Naive thymus-derived CD8-positive, alpha-beta T cell (primary cell): ENCODE results near the gene DOK5. TPM values are rescaled to one million over a fixed set of nuclear protein-coding genes. Genes with fewer than 3 reads are reported as not detected.
"Not testable (repeated sequence)": the region's sequence is repeated elsewhere in the genome, so short reads cannot be mapped to it uniquely, and the experiment has no call there.

ENCODE experiments used
- ATAC-seq, 2 donors: fragments of 150-1000 bp; cut with Tn5 transposase in 1 of 2; sonication (Bioruptor Pico), chemical (Tn5 transposase) in 1 of 2; 1 replicate in 1 of 2; 2 replicates in 1 of 2; pipeline ENCODE4 v1.10.0; 2021; ENCODE audit warnings: mild to moderate bottlenecking in 2 of 2, moderate library complexity in 2 of 2
- POLR2A ChIA-PET: fragments of 350-600 bp; sonication (Branson Sonifier 250); formaldehyde crosslinking; loops from one replicate; lab custom pipeline; 2021; ENCODE audit warnings: antibody characterized with exemption; lab: Charles Lee
- DNase-seq, 10 donors: peaks; one replicate each; pipeline versions ENCODE4 v3.0.0 to v3.0.0-alpha.2; 2020 to 2022
- H3K27ac Mint-ChIP-seq, 10 donors: one replicate each; pipeline ENCODE4 v1.8.0; 2020 to 2022; ENCODE audit warnings: mild to moderate bottlenecking in 10 of 10, mixed read lengths in 10 of 10, moderate library complexity in 4 of 10, inconsistent platforms in 1 of 10
- H3K27me3 Mint-ChIP-seq, 5 donors: one replicate each; pipeline ENCODE4 v1.8.0; 2021 to 2022; ENCODE audit warnings: mixed read lengths in 5 of 5
- H3K36me3 Mint-ChIP-seq, 3 donors: one replicate each; pipeline ENCODE4 v1.8.0; 2020 to 2022; ENCODE audit warnings: mixed read lengths in 3 of 3, mild to moderate bottlenecking in 2 of 3, inconsistent platforms in 1 of 3
- H3K4me1 Mint-ChIP-seq, 4 donors: one replicate each; pipeline ENCODE4 v1.8.0; 2021 to 2022; ENCODE audit warnings: mixed read lengths in 4 of 4
- H3K4me3 Mint-ChIP-seq, 10 donors: one replicate each; pipeline ENCODE4 v1.8.0; 2020 to 2022; ENCODE audit warnings: mild to moderate bottlenecking in 10 of 10, mixed read lengths in 10 of 10, moderate library complexity in 6 of 10, inconsistent platforms in 1 of 10
- H3K9me3 Mint-ChIP-seq, 9 donors: one replicate each; pipeline ENCODE4 v1.8.0; 2020 to 2022; ENCODE audit warnings: mixed read lengths in 9 of 9, mild to moderate bottlenecking in 3 of 9, inconsistent platforms in 1 of 9, moderate library complexity in 1 of 9
- polyA plus RNA-seq, 3 donors: library from polyadenylated mRNA; unstranded; fragments of 300-500 nt; fragmentation: Illumina TruSeq; gene quantifications; one replicate each; pipeline ENCODE4 v1.2.3, GENCODE V29; 2021
- total RNA-seq, 8 experiments: library from RNA in 2 of 8; stranded (reverse) in 2 of 8; gene quantifications; one replicate each; pipeline ENCODE4 v1.2.3 and lab custom pipeline; 2021 to 2026

DOK5 gene
- total and polyA plus RNA-seq, 5 experiments from 2014 or later, result not detected

DNA sequence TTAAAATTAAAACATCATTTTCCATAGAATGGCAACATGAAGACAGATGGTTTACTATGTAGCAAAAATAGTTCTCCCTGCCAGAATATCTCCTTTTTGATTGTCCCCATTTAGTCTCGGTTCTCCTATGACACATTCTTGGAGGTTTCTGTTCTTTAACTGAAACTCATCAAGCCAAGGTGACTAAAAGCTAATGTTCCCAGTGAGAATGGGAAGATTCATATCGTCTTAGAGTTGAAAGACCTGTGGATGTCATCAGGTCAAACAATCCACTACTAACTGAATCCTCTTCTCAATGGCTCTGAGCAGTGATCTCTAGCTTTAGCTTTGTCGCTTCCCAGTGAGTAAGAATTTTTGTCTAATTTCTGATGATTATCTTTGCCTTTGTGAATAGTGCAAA, 1.3 kb upstream of the DOK5 start:
- Mint-ChIP-seq H3K27me3 (peaks cover 32 to 48% (median 45%) of the 10 kb centered on the region in 5 donors), H3K9me3 (peaks cover 0 to 3% (median 0%) of the 10 kb centered on the region in 9 donors), H3K4me1 (peaks cover 0 to 9% (median 4%) of the 10 kb centered on the region in 4 donors), H3K4me3 (no peak overlapping the region), H3K27ac (no peak overlapping the region), H3K36me3 (peaks cover 0 to 5% (median 0%) of the 10 kb centered on the region in 3 donors)
- no peak for DNase-seq
- no peak for ATAC-seq
- POLR2A ChIA-PET, result no interaction called here

DNA sequence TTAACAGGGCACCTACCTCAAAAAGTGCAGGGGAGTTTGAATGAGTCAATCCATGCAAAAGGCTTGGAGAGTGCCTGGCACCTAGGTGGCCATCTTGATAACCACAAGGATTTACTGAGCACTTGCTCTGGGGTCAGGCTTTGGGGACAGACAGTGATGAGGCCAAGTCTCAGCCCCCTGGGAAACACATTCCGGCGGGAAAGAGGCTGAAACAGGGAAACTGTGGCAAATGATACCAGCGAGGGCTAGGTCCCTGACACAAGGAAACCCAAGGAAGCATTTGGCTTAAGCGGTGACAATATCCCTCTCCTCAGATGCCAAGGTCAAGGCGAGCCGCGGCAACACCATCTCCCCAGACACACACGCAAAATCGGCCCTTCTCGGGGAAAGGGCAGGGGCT, 527 bp upstream of the DOK5 start:
- peaks cover 0 to 5% (median 0%) of the 10 kb centered on the region in 3 donors for H3K36me3 Mint-ChIP-seq
- DNase-seq (no peak), ATAC-seq (no peak)
- POLR2A ChIA-PET, result no interaction called here
- no peak overlapping the region for H3K27ac Mint-ChIP-seq
- H3K27me3 Mint-ChIP-seq, result peaks cover 36 to 55% (median 52%) of the 10 kb centered on the region in 5 donors
- peak overlapping the region in 1 of 10 donors; percentile 25 for H3K4me3 Mint-ChIP-seq
- H3K9me3 Mint-ChIP-seq, result peaks cover 0 to 3% (median 0%) of the 10 kb centered on the region in 9 donors
- peaks cover 0 to 9% (median 4%) of the 10 kb centered on the region in 4 donors for H3K4me1 Mint-ChIP-seq

DNA sequence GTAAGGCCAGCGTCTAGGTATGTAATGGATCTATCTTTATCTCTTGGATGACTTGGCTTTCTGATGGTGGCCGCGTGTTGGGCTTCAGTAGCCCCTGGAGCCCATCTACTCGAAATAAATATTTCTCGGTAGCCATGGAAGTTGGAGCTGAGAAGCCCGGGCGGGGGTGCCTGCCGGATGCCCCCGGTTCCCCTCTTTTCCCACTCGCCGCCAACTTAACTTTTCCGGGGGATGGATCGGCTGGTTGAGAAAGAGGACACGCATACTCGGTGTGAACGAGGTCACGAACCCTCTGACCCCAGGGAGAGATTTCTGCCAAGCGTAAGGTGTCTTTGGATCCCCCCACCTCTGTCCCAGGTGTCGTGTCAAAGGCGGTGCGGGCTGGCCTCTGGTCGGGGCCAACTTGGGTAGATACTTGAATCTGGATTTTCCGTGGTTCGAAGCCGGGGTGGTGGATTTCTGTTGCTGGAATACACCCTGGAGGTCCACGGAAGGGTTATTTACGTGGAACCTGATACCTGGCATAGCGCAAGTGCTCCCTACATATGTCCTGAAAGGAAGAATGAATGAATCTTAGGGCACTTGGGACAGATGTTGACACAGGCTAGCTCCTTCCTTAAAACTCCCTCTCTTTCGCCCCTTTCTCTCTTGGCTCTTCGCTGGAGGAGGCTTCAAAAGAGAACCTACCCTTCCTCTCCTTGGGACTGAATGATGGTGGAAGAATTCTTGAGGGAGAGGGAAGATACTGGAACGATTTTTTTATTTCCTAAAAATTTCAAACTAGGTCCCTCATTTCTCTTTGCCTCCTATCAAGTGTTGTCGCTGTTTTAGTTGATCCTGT, 996 bp downstream of the DOK5 start:
- H3K4me1 Mint-ChIP-seq, result peaks cover 0 to 9% (median 4%) of the 10 kb centered on the region in 4 donors
- peaks cover 0 to 5% (median 0%) of the 10 kb centered on the region in 3 donors for H3K36me3 Mint-ChIP-seq
- POLR2A ChIA-PET, result no interaction called here
- H3K27ac Mint-ChIP-seq, result no peak overlapping the region
- H3K27me3 Mint-ChIP-seq, result peaks cover 42 to 69% (median 58%) of the 10 kb centered on the region in 5 donors
- no peak for ATAC-seq
- peaks cover 0 to 7% (median 0%) of the 10 kb centered on the region in 9 donors for H3K9me3 Mint-ChIP-seq
- no peak for DNase-seq
- H3K4me3 Mint-ChIP-seq, result peak overlapping the region in 1 of 10 donors; percentile 3

DNA sequence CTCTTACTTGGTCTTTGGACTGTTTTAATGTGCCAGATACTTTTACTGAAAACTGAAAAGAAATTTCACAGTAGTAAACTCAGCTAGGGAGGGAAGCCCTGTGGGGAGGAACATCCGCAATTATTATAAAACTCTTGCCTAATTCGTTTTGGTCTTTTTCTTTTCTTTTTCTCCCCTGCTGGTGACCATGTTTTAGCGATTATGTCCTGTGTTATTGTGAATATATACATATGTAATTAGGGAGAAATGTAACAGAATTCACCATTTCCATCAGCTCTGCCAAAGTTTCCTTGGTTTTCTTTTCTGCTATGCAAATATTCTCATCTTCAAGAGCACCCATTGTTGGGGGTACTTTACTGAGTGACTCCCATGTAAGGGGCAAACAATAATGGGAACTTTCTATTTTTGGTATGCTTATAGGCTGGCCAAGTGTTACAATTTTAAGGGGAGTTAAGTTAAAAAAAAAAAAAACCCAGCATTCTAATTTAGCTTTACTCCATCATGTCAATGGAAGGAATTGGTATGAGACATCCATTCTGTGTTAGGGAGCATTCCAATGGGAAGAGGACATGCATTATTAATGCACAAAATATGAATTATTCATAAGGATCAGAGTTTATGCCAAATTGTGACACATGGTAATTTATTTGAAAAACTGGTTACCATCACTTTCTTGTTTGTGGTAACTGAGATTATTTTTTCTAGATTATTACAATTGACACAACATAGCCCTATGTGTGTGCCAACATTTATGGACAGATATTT, 2.0 kb downstream of the DOK5 start:
- Mint-ChIP-seq H3K4me3 (no peak overlapping the region), H3K27ac (no peak overlapping the region), H3K4me1 (peaks cover 0 to 9% (median 4%) of the 10 kb centered on the region in 4 donors), H3K36me3 (peaks cover 0 to 5% (median 0%) of the 10 kb centered on the region in 3 donors), H3K27me3 (peaks cover 43 to 74% (median 59%) of the 10 kb centered on the region in 5 donors), H3K9me3 (peaks cover 0 to 7% (median 0%) of the 10 kb centered on the region in 9 donors)
- POLR2A ChIA-PET, result no interaction called here
- DNase-seq (no peak), ATAC-seq (no peak)

DNA sequence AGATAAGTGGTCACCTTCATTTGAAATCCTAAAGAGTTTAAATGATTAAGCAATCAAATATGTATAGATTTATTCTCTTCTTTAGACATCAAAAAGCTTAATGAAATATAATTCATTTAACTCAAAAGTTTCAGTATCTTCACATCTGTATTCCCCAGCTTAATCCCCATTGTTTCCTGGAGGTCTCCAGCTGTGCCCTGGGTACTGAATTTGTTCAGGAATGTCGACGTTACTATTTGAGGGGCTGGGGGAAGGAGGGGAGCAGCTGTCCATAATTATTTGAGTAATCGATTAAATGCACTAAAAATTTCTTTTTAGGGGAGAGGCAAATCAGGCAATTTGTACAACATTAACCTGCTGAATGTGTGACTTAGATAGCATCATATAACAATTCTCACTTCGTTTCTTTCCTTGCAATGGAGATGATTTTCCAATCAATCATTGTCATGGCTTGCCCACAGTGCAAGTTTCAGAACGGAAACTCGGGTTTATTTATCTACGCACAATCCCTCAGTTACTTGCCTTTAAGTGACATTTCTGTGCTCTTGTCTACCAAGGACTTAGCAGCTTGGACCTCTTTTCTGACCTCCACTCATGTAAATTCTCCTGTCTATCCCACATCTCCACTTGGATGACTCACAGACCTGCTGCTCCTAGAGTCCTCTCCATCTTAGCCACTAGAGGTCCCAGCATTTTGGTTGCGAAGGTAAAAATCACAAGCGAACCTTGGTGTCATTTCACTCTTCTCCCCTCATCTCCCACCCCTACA, 3.9 kb downstream of the DOK5 start:
- no peak for ATAC-seq
- POLR2A ChIA-PET, result no interaction called here
- H3K27ac Mint-ChIP-seq, result no peak overlapping the region
- H3K9me3 Mint-ChIP-seq, result peaks cover 0 to 7% (median 0%) of the 10 kb centered on the region in 9 donors
- peaks cover 37 to 64% (median 48%) of the 10 kb centered on the region in 5 donors for H3K27me3 Mint-ChIP-seq
- H3K36me3 Mint-ChIP-seq, result peaks cover 0 to 5% (median 0%) of the 10 kb centered on the region in 3 donors
- H3K4me3 Mint-ChIP-seq, result no peak overlapping the region
- no peak for DNase-seq
- H3K4me1 Mint-ChIP-seq, result peaks cover 0 to 9% (median 4%) of the 10 kb centered on the region in 4 donors

DNA sequence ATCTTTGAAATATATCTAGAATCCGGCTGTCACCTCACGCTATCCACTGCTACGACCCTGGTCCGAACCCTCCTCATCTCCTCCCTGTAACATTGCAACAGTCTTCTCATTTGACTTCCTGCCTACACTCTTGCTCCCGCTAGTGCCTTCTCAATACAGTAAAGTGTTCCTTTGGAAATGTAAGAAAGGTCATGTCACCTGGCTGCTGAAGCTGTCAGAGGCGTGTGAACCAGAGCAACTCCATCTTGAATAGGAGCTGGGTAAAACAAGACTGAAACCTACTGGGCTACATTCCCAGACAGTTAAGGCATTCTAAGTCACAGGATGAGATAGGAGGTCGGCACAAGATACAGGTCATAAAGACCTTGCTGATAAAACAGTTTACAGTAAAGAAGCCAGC, 4.5 kb downstream of the DOK5 start:
- H3K9me3 Mint-ChIP-seq, ATAC-seq, H3K36me3 Mint-ChIP-seq, DNase-seq, H3K27ac Mint-ChIP-seq, H3K4me1 Mint-ChIP-seq, H3K4me3 Mint-ChIP-seq, POLR2A ChIA-PET: not testable (repeated sequence)
- H3K27me3 Mint-ChIP-seq, result peaks cover 31 to 58% (median 42%) of the 10 kb centered on the region in 5 donors

DNA sequence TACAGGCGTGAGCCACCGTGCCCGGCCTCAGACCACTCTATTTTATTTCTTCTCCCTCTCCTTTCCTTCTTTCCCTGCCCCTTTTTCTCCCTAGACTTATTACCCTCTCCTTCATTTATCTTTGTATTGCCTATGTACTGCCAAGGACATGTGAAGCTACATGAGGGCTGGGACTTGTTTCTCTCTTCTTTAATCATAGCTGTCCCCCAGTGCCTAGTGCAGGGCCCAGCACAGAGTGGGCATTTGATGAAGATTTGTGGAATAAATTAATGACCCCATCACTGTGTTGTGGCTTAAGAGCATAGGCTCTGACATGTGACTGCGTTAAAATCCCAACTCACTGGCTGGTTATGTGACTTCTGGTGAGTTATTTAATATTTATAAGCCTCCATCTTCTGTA, 6.0 kb downstream of the DOK5 start:
- DNase-seq (no peak), ATAC-seq (no peak)
- Mint-ChIP-seq H3K36me3 (no peaks in the 10 kb centered on the region), H3K27me3 (peaks cover 27 to 45% (median 33%) of the 10 kb centered on the region in 5 donors), H3K9me3 (peaks cover 0 to 7% (median 0%) of the 10 kb centered on the region in 9 donors), H3K4me1 (peaks cover 0 to 2% (median under 1%) of the 10 kb centered on the region in 4 donors), H3K27ac (no peak overlapping the region), H3K4me3 (no peak overlapping the region)
- POLR2A ChIA-PET, result no interaction called here

DNA sequence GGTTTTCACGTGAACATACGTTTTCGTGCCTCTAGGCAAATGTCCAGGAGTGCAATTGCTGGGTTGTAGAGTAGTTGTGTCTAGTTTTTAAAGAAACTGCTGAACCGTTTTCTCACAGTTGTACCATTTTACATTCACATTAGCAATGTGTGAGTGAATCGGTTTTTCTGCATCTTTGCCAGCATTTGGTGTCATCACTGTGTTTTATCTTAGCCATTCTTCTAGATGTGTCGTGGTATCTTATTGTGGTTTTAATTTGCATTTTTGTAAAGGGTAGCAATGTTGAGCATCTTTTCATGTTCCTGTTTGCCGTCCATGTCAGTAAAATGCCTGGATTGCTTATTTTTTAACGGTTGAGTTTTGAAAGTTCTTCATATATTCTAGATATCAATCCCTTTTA, 10.2 kb downstream of the DOK5 start:
- no peaks in the 10 kb centered on the region for H3K4me1 Mint-ChIP-seq
- H3K4me3 Mint-ChIP-seq, result no peak overlapping the region
- POLR2A ChIA-PET, result no interaction called here
- no peak overlapping the region for H3K27ac Mint-ChIP-seq
- ATAC-seq (no peak), DNase-seq (no peak)
- H3K36me3 Mint-ChIP-seq, result no peaks in the 10 kb centered on the region
- peaks cover 5 to 16% (median 10%) of the 10 kb centered on the region in 5 donors for H3K27me3 Mint-ChIP-seq
- peaks cover 0 to 7% (median 2%) of the 10 kb centered on the region in 9 donors for H3K9me3 Mint-ChIP-seq

DNA sequence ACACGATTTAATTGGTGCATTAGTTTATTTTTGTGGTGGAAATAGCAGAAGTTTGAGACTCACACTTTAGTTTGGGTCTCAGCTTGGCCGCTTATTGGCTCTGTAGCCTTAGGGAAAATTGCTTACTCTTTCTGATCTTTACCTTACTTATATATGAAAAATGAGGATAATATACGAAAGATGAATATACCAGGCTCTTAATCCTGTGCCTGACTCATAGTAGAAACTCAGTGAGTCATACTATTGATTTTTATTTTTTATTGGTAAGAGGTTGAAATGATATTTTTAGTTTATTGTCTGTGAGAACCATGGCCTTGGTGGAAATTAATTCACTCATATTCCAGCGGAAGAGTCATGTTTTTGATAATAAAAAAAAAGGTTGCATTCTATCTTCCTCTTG, 11.2 kb downstream of the DOK5 start:
- POLR2A ChIA-PET, result no interaction called here
- Mint-ChIP-seq H3K4me1 (no peaks in the 10 kb centered on the region), H3K27ac (no peak overlapping the region), H3K4me3 (no peak overlapping the region), H3K9me3 (peaks cover 0 to 4% (median 0%) of the 10 kb centered on the region in 9 donors), H3K36me3 (no peaks in the 10 kb centered on the region), H3K27me3 (peaks cover 0 to 20% (median 10%) of the 10 kb centered on the region in 5 donors)
- ATAC-seq, result no peak
- DNase-seq, result no peak

DNA sequence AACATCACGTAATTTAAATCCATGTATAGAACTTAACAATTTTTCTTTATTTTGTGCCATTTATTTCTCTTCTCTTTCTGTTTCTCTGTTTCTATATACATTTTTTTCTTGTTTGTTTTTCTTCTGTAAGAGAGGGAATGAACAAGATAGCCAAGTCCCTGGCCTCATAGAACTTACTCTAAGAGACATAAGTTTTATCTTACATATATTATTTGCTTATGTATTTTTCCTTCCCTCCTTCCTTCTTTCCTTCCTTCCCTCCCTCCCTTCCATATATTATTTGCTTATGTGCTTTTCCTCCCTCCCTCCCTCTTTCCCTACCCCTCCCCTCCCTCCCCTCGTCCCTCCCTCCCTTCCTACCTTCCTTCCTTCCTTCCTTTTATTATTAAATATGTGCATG, 13.0 kb downstream of the DOK5 start:
- Mint-ChIP-seq H3K27me3 (peaks cover 3 to 21% (median 15%) of the 10 kb centered on the region in 5 donors), H3K9me3 (peaks cover 0 to 4% (median 0%) of the 10 kb centered on the region in 9 donors), H3K4me1 (no peaks in the 10 kb centered on the region), H3K36me3 (no peaks in the 10 kb centered on the region), H3K27ac (no peak overlapping the region), H3K4me3 (no peak overlapping the region)
- no peak for ATAC-seq
- no peak for DNase-seq
- POLR2A ChIA-PET, result no interaction called here

DNA sequence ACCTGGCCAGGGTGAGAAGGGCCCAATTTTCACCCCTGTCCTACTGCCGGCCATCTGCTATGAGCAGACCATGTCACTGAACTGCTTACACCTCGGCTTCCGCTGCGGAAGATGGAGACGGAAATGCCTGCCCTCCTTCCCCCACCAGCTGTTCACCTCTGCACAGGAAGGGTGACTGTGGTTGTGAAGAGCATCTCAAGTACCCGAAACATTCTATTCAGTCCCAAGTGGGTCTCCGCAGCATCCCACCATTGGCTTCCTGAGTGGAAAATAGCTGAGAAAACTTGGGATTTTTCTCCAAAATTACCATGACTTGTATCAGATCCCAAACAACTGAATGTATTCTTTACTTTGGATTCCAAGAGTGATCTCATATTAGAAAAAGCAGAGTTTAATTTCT, 16.1 kb downstream of the DOK5 start:
- no peaks in the 10 kb centered on the region for H3K4me1 Mint-ChIP-seq
- H3K4me3 Mint-ChIP-seq, result no peak overlapping the region
- no peak overlapping the region for H3K27ac Mint-ChIP-seq
- peaks cover 3 to 21% (median 15%) of the 10 kb centered on the region in 5 donors for H3K27me3 Mint-ChIP-seq
- no peak for ATAC-seq
- H3K9me3 Mint-ChIP-seq, result peaks cover 0 to 4% (median 1%) of the 10 kb centered on the region in 9 donors
- POLR2A ChIA-PET, result no interaction called here
- DNase-seq, result no peak
- no peaks in the 10 kb centered on the region for H3K36me3 Mint-ChIP-seq

DNA sequence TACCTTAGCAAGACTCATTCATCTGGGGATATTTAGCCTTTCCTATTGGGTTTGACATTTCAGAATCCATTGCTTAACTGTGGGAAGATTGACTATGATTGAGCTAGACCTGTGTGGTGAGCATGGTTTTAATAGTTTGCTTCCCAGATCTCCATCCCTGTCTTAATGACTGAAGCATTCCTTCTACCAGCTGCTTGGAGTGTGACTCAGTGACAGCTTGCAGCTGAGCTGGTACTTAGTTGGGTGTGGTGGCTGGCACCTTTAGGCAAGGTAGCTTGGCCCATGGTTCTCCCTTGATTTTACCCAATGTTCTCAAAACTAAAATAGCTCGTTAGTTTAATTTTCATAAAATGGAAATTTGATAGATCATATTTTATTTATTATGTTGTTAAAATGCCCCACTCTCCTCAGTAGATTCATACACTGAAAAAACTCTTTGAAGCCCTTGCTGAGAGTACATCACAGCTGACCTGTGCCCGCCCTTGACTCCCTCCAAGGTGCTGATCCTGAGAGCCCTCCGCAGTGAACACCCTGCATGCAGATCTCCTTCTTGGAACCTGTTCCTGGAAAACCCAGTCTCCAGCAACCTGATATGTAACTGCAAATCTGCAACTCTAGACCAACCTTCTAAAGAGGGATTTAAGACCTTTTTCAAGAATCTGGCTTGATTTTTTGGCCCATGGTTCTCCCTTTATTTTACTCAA, 19.1 kb downstream of the DOK5 start:
- peaks cover 5 to 21% (median 12%) of the 10 kb centered on the region in 5 donors for H3K27me3 Mint-ChIP-seq
- DNase-seq (no peak), ATAC-seq (no peak)
- no peaks in the 10 kb centered on the region for H3K4me1 Mint-ChIP-seq
- no peak overlapping the region for H3K4me3 Mint-ChIP-seq
- peaks cover 0 to 4% (median 0%) of the 10 kb centered on the region in 9 donors for H3K9me3 Mint-ChIP-seq
- POLR2A ChIA-PET, result no interaction called here
- H3K36me3 Mint-ChIP-seq, result no peaks in the 10 kb centered on the region
- no peak overlapping the region for H3K27ac Mint-ChIP-seq
